Fibroblast of villous mesenchyme (primary cell): ENCODE data around the gene SEC24B. TPM values are rescaled to one million over a fixed set of nuclear protein-coding genes. Genes with fewer than 3 reads are reported as not detected.

ENCODE experiments used
- DNase-seq: peaks from one replicate; pipeline ENCODE4 v3.0.0-alpha.2; 2010; ENCODE audit warnings: low read depth
- H3K4me3 ChIP-seq: 2 replicates; pipeline ENCODE4 v1.5.1; 2011; ENCODE audit warnings: low read depth, mild to moderate bottlenecking, low read length
- total RNA-seq: library from RNA; depleted of rRNA; stranded (reverse); fragments of >200 nt; gene quantifications from 2 replicates; pipeline ENCODE4 v1.2.3, GENCODE V29; 2012
- TF ChIP-seq, protein P1 (sequence below): IDR thresholded peaks from 2 replicates; pipeline ENCODE4 v1.5.1; 2012; ENCODE audit warnings: low read depth, mild to moderate bottlenecking, low read length; ENCODE audit not compliant: insufficient read depth

Gene SEC24B
- total RNA-seq, 1 donor: 19.9 TPM

DNA sequence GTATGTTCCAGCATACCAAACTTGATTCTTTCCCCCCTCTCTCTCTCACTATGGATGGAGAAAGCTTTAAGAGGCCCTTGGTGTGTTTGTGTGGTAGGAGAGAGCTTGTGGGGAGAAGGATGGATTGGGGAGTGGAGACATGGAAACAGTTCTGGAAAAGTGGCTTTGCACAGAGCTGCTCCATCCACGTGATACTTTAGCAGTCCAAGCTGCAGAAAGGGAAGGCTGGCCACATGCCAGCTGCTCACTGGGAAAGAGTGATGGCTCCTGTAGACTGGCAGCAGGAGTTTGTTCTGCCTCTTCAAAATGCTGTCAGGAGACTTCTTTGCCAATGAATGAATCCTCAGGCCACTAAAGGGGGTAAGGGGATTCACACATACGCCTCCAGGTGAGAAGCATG, 21.7 kb upstream of the SEC24B start:
- TF ChIP-seq, protein P1, sequence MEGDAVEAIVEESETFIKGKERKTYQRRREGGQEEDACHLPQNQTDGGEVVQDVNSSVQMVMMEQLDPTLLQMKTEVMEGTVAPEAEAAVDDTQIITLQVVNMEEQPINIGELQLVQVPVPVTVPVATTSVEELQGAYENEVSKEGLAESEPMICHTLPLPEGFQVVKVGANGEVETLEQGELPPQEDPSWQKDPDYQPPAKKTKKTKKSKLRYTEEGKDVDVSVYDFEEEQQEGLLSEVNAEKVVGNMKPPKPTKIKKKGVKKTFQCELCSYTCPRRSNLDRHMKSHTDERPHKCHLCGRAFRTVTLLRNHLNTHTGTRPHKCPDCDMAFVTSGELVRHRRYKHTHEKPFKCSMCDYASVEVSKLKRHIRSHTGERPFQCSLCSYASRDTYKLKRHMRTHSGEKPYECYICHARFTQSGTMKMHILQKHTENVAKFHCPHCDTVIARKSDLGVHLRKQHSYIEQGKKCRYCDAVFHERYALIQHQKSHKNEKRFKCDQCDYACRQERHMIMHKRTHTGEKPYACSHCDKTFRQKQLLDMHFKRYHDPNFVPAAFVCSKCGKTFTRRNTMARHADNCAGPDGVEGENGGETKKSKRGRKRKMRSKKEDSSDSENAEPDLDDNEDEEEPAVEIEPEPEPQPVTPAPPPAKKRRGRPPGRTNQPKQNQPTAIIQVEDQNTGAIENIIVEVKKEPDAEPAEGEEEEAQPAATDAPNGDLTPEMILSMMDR: no peak
- H3K4me3 ChIP-seq: no peak overlapping the region
- DNase-seq: no peak

DNA sequence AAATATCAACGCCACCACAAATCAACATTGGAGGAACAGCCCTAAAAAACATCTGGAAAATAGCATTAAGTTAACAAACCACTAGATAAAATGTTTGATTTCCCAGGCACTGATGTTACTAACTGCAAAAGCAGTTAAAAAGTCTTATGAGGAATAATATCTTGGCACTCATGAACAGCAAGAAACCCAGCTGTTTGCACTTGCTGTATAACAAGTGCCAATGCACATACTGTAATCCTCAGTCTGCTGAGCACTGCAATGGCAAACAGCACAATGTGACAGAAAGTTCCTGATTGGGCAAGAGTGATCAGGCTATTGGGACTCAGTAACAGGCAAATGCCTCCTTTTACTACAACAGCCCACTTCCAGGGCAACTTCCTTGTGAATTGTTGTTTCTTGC, 20.8 kb upstream of the SEC24B start:
- TF ChIP-seq, protein P1: no peak
- no peak overlapping the region for H3K4me3 ChIP-seq
- no peak for DNase-seq

DNA sequence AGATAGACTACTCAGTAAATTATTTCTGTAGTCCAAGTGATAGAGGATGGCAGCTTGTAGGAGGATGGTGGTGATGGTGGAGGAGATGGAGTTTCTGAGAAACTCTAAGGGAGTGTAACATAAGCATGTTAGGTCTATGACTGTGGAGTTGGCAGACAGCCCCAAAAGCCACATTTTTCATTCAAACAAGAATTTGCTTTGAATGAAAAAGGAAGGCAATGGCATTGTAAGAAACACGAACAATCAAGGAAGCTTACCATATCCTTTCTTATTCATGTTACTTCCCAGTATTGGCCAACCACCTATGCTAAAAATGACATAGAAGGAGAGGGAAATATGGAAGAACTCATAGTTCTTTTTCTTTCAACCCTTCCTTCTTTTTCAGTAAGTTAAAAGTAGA, 18.7 kb upstream of the SEC24B start:
- TF ChIP-seq, protein P1: no peak
- DNase-seq: no peak

GRCh38 chr4:109418588-109418987, 15.0 kb upstream of the SEC24B start:
- no peak for DNase-seq
- no peak overlapping the region for H3K4me3 ChIP-seq
- TF ChIP-seq, protein P1: no peak

More for the DNA sequence above, 18.7 kb upstream of the SEC24B start:
- no peak overlapping the region for H3K4me3 ChIP-seq

DNA sequence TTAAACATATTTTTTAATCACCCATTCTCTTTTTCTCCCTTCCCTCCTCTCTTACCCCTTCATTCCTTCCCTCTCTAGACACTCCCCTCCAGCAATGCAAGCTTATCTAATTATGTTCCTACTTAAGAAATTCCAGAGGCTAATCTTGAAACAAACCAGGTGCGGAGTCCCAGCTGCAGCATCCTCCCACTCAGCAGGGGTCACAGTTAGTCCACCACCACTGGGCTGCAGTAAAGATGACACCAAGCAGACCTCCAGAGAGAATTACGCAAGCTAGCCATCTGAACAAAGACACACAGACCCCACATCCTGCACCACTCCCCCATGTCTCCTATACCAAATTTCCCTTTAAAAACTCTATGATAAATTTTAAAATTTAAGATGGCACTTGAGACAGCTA, 13.9 kb upstream of the SEC24B start:
- DNase-seq: peak; percentile 64

DNA sequence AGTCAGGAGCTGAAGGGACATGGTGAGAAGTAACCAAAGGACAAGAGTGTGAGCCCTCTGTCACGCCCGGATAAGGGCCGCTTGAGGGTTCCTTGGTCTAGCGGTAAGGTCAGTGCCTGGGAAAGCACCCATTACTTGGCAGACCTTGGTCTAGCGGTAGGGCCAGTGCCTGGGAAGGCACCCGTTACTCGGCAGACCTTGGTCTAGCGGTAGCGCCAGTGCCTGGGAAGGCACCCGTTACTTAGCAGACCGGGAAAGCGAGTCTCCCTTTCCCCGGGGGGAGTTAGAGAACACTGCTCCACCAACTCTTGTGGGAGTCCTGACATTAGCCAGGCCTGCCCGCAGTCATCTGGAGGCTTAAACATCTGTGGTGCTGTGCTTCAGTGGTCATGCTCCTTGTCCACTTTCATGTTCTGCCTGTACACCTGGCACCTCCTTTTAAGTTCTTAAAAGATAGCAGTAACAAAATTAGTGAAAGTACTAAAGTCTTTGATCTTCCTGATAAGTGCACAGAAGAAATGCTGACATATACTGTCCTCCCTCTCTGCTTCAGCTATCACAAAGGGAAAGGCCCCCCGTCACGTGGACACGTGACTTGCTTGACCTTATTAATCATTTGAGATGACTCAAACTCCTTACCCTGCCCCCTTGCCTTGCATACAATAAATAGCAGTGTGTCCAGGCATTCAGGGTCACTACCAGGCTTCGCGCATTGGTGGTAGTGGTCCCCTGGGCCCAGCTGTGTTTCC, 9.3 kb upstream of the SEC24B start:
- no peak overlapping the region for H3K4me3 ChIP-seq
- no peak for DNase-seq
- TF ChIP-seq, protein P1: no peak

More for the DNA sequence above, 13.9 kb upstream of the SEC24B start:
- no peak overlapping the region for H3K4me3 ChIP-seq
- TF ChIP-seq, protein P1: no peak

- H3K4me3 ChIP-seq: no peak overlapping the region
- DNase-seq: no peak
These were observed 8.2 kb upstream of the SEC24B start for GRCh38 chr4:109425405-109425804.

More at GRCh38 chr4:109425405-109425804, 8.2 kb upstream of the SEC24B start:
- TF ChIP-seq, protein P1: no peak
